GM12872 (cell line): Measurements from ENCODE around the gene CD160.

Experiments
- CTCF ChIP-seq: IDR thresholded peaks from 3 replicates; pipeline ENCODE4 v1.5.1; 2011; ENCODE audit warnings: low read depth, mild to moderate bottlenecking, low read length, moderate library complexity; ENCODE audit not compliant: insufficient read depth

CD160 gene

GRCh38 chr1:145695821-145696629 lies 23.3 kb upstream of the CD160 start:
- TF ChIP-seq CTCF, result no peak

DNA sequence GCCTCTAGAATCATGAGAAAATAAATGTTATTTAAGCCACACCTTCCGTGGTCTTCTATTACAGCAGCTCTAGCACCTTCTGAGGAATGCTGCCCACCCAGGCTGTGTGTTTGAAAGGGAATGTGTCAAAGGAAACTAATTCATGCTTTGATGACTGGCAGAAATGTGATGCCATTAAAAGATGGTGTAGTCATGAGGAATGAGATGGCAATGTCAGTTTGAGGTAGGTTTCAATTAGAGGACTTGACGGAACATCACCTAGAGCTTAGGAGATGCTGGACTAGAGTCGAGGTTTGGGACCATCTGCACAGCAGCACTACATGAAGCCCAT lies 22.7 kb upstream of the CD160 start:
- TF ChIP-seq CTCF, result no peak

DNA sequence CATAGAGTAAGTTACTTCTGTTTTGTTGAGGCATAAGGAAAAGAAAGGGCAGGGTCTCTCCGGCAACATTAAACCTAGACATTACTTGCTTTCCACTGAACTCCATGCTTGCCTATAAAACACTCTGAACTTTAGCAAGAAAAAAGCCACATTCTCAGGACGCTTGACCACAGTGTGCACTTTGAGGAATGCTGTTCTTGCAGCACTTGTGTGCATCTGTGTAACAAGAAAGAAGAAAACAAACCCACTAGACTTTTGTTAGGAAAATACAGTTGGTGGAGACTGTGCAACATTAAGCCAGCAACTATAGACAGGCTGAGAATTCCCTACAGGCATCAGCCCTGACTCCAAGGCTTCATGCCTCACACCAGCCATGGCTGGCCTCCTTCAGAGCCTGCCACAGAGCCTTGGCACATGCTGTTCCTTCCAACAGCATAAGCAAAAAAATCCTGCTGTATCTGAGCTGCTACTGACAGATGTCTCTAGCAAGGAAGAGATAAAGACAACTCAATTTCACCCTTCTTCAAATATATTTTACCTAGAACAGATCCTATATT lies 17.9 kb upstream of the CD160 start:
- TF ChIP-seq CTCF, result no peak

DNA sequence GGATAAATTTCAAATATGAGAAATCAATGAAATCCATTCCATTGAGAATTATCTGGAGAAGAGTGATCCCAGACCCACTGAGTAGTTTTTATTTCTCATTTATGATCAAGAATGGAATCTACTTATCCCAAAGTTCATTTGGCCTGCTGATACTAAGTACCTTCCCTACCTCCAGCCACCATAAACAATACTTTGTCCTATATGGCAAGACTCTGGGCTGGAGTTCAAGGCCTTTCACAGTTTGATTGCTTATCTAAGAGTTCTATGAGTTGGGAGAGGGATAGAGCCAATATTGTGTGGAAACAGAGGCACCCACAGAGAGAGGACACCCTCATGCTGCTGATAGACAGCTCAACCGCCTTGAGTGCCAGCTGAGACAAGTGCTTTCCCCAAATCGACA lies 17.2 kb upstream of the CD160 start:
- TF ChIP-seq CTCF, result no peak

GRCh38 chr1:145702826-145703225 lies 16.5 kb upstream of the CD160 start:
- TF ChIP-seq CTCF, result no peak

DNA sequence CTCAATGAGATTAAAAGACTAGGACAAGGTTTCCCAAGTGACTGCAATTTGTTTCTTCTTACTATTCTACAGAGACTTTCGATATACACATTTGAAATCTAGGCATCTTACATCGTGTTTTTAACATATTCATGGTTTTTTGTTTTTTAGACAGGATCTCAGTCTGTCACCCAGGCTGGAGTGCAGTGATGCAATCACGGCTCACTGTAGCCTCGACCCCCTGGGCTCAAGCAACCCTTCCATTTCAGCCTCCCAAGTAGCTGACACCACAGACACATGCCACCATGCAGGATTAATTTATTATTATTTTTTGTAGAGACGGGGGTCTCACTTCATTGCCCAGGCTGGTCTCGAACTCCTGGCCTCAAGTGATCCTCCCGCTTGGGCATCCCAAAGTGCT lies 13.7 kb upstream of the CD160 start:
- TF ChIP-seq CTCF, result no peak

- TF ChIP-seq CTCF, result no peak
Observed at GRCh38 chr1:145706086-145706664, 13.1 kb upstream of the CD160 start.
